ENCODE results near the gene RNASE7. TPM values are rescaled to one million over a fixed set of nuclear protein-coding genes. Genes with fewer than 3 reads are reported as not detected.

Gene RNASE7
- total and polyA plus RNA-seq, 5 experiments from 2014 or later = not detected

DNA sequence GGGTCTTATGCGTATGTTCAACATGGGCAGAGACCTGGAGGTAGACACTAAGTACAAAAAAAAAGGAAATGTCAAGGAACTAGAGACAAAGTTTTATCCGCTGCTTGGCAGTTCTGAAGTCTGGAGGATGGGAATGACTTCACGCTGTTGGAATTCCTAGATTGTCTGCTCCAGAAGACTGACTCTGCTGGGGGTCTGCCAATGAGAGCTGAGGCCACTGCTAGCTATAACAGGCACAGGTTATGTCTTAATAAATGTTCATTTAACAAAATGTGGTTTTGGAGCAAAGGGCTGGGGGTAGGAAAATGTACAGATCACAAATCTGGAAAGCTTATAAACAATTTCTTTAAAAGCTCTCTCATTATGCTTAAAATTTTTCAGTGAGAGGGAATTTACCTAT is 21.3 kb downstream of the RNASE7 start:
- no peaks in the 10 kb centered on the region for H3K36me3 Mint-ChIP-seq
- ATAC-seq (no peak), DNase-seq (no peak)
- H3K27ac Mint-ChIP-seq = no peak overlapping the region
- H3K4me1 Mint-ChIP-seq = peaks cover 1 to 3% (median 2%) of the 10 kb centered on the region in 4 donors
- POLR2A ChIA-PET = no interaction called here
- no peak overlapping the region for H3K4me3 Mint-ChIP-seq
- no peaks in the 10 kb centered on the region for H3K9me3 Mint-ChIP-seq
- peaks cover 35 to 80% (median 57%) of the 10 kb centered on the region in 5 donors for H3K27me3 Mint-ChIP-seq

DNA sequence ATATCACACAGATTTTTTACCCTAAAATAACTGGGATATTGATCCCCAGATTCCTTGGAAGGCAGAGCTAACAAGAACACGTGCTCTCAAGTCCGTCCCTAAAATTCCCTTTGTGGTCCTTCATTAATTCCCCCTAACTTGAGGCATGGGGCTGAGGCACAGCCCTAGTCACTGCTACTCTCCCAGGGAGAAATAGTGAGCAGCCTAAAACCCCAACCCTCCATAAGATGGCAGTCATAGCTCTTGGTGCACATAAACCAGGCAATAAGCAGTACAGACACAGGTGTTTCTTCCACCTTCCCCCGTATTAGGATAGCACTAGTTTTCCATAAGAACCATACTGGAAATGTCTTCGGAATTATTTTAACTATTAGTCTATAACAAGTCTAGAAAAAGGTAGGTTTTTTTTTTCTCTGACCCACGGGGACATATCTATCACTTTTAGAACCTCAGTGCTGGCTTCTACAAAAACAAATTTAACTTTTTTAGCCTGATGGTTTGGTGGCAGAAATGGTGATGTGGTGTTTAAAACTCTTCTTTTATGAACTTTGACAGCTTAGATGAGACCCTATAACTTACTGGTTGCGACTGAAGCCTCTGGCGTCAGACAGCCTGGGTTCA is 24.8 kb downstream of the RNASE7 start:
- Mint-ChIP-seq H3K36me3 (no peaks in the 10 kb centered on the region), H3K4me1 (peaks cover 20 to 34% (median 32%) of the 10 kb centered on the region in 4 donors), H3K4me3 (no peak overlapping the region), H3K27ac (no peak overlapping the region), H3K9me3 (no peaks in the 10 kb centered on the region), H3K27me3 (peaks cover 37 to 94% (median 64%) of the 10 kb centered on the region in 5 donors)
- ATAC-seq (no peak), DNase-seq (peak in 2 of 10 donors; percentile 22 to 23)
- POLR2A ChIA-PET = interaction anchor here (0.6 to 2.6 kb wide), 3 partner anchors 21 to 149 kb away, joined by 3 to 10 read pairs (median 4); no protein-coding TSS in a partner anchor

DNA sequence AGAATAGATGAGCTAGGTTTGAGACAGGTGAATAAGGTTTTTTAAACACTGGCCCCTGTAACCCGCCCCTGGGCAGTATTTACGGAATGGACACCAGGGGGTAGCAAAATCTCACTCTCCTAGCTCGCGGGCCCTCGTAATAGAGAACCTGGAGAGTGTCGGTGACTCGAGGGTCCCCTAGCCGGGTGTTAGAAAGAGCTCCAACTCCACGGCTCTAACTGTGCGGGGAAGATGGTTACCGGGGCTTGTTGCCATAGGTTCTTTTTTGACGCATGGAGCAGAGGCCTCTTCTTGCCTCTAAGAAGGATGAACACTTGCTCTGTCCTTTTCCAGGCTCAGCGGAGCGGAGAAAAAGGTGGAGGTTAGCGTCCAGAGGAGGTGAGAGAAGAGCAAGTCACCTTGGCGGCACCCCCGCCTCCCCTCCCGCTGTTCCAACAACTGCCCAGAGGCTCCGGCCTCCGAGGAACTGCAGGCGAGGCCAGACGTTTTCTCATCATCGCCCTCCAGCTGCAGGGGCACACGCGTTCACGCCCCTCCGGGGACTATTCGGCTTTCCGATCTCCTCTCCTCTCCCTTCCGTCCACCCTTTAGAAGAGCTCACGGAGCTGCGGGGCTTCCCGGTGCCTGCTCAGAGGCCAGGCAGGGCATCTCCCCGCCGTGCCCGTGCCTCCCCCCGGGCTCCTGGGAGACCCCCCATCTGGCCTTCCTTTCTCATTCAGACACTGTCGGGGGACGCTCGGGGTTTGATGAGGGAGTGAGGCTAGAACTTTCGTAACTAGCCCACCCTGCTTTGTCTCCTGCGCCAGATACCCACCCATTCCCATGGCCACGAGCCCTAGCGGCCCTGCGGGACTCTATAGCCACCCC is 26.6 kb downstream of the RNASE7 start:
- peaks cover 44 to 94% (median 63%) of the 10 kb centered on the region in 5 donors for H3K27me3 Mint-ChIP-seq
- POLR2A ChIA-PET = interaction anchor here (0.5 to 1.5 kb wide), 4 partner anchors 24 to 414 kb away, joined by 3 to 13 read pairs (median 4); partner anchors contain the start of gene ZNF219
- peak overlapping the region in 9 of 10 donors; percentile 11 to 95 (median 78) for H3K27ac Mint-ChIP-seq
- H3K36me3 Mint-ChIP-seq = no peaks in the 10 kb centered on the region
- H3K4me3 Mint-ChIP-seq = peak overlapping the region; percentile 76 to 88 (median 83)
- ATAC-seq (peak; percentile 63 to 65), DNase-seq (peak; percentile 27 to 84 (median 58))
- H3K9me3 Mint-ChIP-seq = no peaks in the 10 kb centered on the region
- peaks cover 20 to 39% (median 36%) of the 10 kb centered on the region in 4 donors for H3K4me1 Mint-ChIP-seq

DNA sequence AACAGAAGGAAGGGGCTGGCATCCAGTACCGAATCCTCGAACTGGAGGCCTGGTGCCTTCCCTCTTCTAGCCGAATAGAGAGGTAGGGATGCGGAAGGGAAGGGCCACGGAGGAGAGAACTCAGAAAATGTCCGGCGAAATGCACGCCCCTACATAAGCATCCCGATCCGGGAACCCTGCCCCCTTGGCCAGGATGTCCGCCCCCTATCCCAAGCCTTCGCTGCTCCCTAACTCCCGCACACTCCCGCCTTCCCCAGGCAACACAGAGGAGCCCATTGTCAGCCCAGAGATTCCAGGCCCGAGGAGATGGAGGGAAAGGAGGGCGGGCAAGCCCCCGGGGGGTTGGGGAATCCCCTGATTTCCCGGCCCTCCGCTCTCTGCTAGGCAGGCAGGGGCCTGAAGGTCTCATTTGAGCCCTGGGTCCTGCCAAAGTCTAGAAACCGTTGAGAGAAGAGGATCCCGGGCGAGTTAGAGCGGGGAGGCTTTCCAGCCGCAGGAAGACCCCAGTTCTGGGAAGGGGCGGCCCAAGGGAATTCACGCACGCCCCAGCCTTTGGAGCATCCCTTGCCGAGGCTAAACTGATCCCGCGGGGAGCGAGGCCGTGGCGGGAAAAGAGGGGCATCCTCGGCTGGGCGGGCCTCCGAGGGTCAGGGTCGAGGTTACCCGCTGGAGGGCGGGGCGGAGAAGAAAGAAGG is 27.4 kb downstream of the RNASE7 start:
- Mint-ChIP-seq H3K36me3 (no peaks in the 10 kb centered on the region), H3K27me3 (peaks cover 42 to 89% (median 63%) of the 10 kb centered on the region in 5 donors), H3K4me1 (peaks cover 20 to 39% (median 36%) of the 10 kb centered on the region in 4 donors), H3K27ac (peak overlapping the region in 8 of 10 donors; percentile 11 to 95 (median 80)), H3K4me3 (peak overlapping the region; percentile 72 to 88 (median 83)), H3K9me3 (no peaks in the 10 kb centered on the region)
- POLR2A ChIA-PET = interaction anchor here (1.1 to 2.3 kb wide), 6 partner anchors 18 to 36 kb away, joined by 3 to 16 read pairs (median 8); partner anchors contain the start of gene ZNF219
- DNase-seq = peak in 4 of 10 donors; percentile 24 to 33 (median 26)
- peak; percentile 5 to 16 for ATAC-seq

DNA sequence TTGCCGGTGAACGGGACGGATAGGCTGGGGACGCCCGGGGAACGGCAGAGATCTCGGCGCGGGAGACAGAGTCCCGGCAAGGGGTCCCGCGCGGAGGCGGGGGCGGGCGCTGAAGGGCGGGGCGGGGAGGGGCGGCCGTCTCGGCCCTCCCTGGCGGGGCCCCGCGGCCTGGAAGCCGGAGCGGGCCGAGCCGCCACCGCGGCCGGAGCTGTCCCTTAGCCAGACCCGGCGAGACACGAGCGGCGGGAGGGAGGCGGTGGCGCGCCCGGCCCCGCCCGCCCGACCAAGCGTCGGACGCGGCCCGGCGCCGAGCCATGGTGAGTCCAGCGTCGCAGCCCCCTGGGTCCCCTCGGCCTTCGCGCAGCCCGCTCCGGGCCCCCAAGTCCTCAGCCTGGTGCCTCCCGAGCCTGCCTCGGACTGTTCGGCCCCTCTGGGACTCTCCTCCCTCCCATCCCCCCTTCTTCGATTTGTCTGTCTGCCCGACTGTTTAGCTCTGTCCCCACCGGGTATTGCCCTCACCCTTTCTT is 28.0 kb downstream of the RNASE7 start, which contains the start of gene ARHGEF40:
TSS of gene ARHGEF40 (plus strand) at position 222 of the 527 bp plus-strand sequence. CDS start at position 315, 93 bp downstream.
- peak in 5 of 10 donors; percentile 14 to 36 (median 24) for DNase-seq
- H3K27me3 Mint-ChIP-seq = peaks cover 40 to 85% (median 61%) of the 10 kb centered on the region in 5 donors

DNA sequence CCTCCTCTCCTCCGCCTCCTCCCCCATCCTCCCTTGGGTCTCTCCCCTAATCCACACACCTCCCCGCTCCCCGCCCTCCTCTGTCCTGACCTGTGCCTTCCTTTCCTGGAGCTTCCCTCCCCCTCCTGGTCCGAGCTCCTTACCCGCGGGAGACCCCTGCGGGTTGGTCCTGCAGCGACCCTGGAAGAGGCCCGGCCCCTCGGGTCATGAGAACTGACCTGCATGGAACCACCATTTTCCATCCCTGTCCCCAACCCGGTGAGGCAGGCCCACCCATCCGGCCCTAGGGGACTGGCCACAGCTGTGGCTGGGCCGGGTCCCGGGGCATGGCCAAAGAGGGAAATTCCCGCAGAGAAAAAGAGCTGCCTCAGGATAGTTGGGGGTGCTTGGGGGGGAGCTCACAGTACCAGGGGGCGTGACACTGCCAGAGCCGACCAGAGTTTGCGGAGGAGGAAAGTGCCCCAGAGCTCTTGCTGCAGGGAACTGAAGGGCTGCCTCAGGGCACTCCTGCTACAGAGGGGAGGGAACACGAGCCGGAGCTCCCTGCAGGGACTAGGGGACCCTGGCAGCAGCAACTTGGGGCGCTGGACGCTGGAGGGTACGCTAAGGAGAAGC is 28.6 kb downstream of the RNASE7 start:
- peak overlapping the region; percentile 71 to 91 (median 84) for H3K4me3 Mint-ChIP-seq
- POLR2A ChIA-PET = interaction anchor here (0.6 to 2.3 kb wide), 7 partner anchors 11 to 123 kb away, joined by 4 to 16 read pairs (median 6); no protein-coding TSS in a partner anchor
- peak in 6 of 10 donors; percentile 16 to 40 (median 34) for DNase-seq

More for the DNA sequence above, 28.0 kb downstream of the RNASE7 start, which contains the start of gene ARHGEF40:
- H3K4me1 Mint-ChIP-seq = peaks cover 20 to 39% (median 36%) of the 10 kb centered on the region in 4 donors
- peak within 1 kb of the TSS; percentile 76 to 91 (median 85) for H3K4me3 Mint-ChIP-seq
- H3K36me3 Mint-ChIP-seq = no peaks in the 10 kb centered on the region
- peak within 1 kb of the TSS in 8 of 10 donors; percentile 11 to 95 (median 85) for H3K27ac Mint-ChIP-seq
- peak; percentile 11 to 19 for ATAC-seq
- H3K9me3 Mint-ChIP-seq = no peaks in the 10 kb centered on the region
- POLR2A ChIA-PET = interaction anchor here (0.6 to 2.3 kb wide), 6 partner anchors 18 to 123 kb away, joined by 4 to 16 read pairs (median 7); no protein-coding TSS in a partner anchor

DNA sequence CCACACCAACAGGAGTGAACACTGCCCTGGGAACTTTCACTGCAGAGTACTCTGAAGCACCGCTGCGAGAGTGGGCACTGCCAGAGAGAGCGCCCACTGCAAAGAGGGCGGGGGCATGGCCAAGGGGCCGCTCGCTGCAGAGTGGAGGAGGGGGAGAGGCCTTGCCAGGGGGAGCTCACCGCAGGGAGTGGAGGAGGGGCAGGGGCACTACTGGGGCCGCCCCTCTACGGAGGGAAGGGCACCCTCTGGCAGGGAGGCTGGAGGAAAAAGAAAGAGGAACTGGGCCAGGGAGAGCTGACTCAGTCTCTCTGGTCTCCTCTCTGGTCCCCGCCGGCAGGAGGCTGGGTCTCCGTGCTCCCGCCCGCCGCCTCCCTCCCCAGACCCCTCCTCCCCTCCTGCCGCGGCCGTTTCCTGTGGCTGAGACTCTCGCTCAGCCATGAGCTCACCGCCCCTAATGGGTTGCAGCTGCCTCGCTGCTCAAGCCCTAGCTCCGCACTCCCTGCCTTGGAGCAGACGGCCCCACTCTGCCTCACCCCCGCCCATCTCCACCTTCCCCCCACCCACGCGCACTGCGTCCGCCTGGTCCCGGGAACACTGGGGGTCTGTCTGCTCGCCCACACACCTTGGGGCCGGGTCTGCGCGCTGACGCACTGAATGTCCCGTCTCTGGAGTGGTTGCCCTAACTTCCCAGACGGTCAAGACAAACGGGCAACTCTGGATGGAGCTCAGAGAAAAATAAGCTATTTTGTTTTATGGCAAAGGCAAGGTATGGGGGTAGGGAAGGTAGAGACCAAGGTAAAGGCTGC is 29.3 kb downstream of the RNASE7 start:
- Mint-ChIP-seq H3K4me1 (peaks cover 20 to 39% (median 36%) of the 10 kb centered on the region in 4 donors), H3K27me3 (peaks cover 33 to 72% (median 50%) of the 10 kb centered on the region in 5 donors), H3K9me3 (no peaks in the 10 kb centered on the region), H3K27ac (peak overlapping the region in 7 of 10 donors; percentile 59 to 92 (median 85)), H3K4me3 (peak overlapping the region; percentile 71 to 91 (median 84)), H3K36me3 (no peaks in the 10 kb centered on the region)
- ATAC-seq (peak; percentile 35 to 46), DNase-seq (peak in 6 of 10 donors; percentile 13 to 46 (median 29))
- POLR2A ChIA-PET = interaction anchor here (0.6 to 2.3 kb wide), 8 partner anchors 10 to 405 kb away, joined by 3 to 16 read pairs (median 4); no protein-coding TSS in a partner anchor

More for the DNA sequence above, 28.6 kb downstream of the RNASE7 start:
- ATAC-seq = peak; percentile 48 to 50
- Mint-ChIP-seq H3K27me3 (peaks cover 35 to 79% (median 55%) of the 10 kb centered on the region in 5 donors), H3K36me3 (no peaks in the 10 kb centered on the region), H3K4me1 (peaks cover 20 to 39% (median 36%) of the 10 kb centered on the region in 4 donors), H3K27ac (peak overlapping the region in 7 of 10 donors; percentile 30 to 92 (median 85)), H3K9me3 (no peaks in the 10 kb centered on the region)

DNA sequence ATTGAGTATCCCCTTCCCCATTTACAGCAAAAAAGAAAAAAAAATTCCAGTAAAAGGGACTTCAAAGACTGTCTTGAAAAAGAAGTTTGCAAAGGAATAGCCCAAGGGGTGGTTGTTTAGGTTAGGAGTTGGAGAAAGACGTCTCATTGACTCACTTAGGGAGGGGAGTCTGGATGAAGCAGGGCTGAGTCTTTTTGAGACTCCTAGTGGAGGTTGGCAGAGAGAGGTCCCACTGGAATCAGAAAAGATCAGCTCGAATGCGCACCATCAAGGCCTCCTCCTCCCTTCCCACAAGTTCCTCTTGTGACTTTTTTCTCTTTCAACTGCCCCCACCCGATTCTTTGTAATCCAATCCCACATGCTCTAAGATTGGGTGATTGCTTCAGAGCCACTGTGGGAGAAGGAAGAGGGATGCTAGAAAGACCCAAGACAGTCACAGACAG is 29.9 kb downstream of the RNASE7 start:
- peak overlapping the region in 4 of 10 donors; percentile 47 to 85 (median 72) for H3K27ac Mint-ChIP-seq

DNA sequence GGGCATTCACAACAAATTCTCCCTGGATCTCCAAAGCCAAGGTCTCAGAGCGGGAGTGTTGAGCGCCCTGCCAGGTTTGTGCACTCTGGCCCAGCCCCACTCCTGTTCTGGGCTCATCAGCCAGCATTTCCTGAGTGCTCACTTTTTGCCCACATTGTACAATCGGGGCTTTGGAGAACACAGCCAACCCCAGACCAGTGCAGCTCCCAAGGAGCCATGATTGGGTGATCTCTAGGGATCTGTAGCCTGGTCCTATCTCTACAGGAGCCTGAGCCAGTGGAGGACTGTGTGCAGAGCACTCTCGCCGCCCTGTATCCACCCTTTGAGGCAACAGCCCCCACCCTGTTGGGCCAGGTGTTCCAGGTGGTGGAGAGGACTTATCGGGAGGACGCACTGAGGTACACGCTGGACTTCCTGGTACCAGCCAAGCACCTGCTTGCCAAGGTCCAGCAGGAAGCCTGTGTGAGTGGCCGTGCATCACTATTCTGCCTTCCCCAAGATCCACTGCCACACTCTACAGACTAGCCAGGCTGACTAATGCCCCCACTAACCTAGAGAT is 30.7 kb downstream of the RNASE7 start:
- Mint-ChIP-seq H3K4me3 (peak overlapping the region in 6 of 10 donors; percentile 3 to 85 (median 54)), H3K4me1 (peaks cover 20 to 39% (median 36%) of the 10 kb centered on the region in 4 donors), H3K27ac (peak overlapping the region in 1 of 10 donors; percentile 0), H3K9me3 (no peaks in the 10 kb centered on the region), H3K36me3 (no peaks in the 10 kb centered on the region), H3K27me3 (peaks cover 23 to 58% (median 41%) of the 10 kb centered on the region in 5 donors)
- POLR2A ChIA-PET = no interaction called here
- DNase-seq (no peak), ATAC-seq (no peak)

More for the DNA sequence above, 29.9 kb downstream of the RNASE7 start:
- peak overlapping the region; percentile 71 to 91 (median 84) for H3K4me3 Mint-ChIP-seq
- peaks cover 27 to 66% (median 46%) of the 10 kb centered on the region in 5 donors for H3K27me3 Mint-ChIP-seq
- H3K9me3 Mint-ChIP-seq = no peaks in the 10 kb centered on the region
- ATAC-seq = no peak
- peaks cover 20 to 39% (median 36%) of the 10 kb centered on the region in 4 donors for H3K4me1 Mint-ChIP-seq
- DNase-seq = no peak
- POLR2A ChIA-PET = interaction anchor here (0.6 to 2.3 kb wide), 6 partner anchors 9 to 404 kb away, joined by 3 to 8 read pairs (median 4); no protein-coding TSS in a partner anchor
- no peaks in the 10 kb centered on the region for H3K36me3 Mint-ChIP-seq

DNA sequence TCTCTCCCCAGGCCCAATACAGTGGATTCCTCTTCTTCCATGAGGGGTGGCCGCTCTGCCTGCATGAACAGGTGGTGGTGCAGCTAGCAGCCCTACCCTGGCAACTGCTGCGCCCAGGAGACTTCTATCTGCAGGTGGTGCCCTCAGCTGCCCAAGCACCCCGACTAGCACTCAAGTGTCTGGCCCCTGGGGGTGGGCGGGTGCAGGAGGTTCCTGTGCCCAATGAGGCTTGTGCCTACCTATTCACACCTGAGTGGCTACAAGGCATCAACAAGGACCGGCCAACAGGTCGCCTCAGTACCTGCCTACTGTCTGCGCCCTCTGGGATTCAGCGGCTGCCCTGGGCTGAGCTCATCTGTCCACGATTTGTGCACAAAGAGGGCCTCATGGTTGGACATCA is 31.8 kb downstream of the RNASE7 start:
- H3K4me1 Mint-ChIP-seq = peaks cover 17 to 32% (median 30%) of the 10 kb centered on the region in 4 donors
- H3K27ac Mint-ChIP-seq = peak overlapping the region in 1 of 10 donors; percentile 6
- H3K36me3 Mint-ChIP-seq = no peaks in the 10 kb centered on the region
- ATAC-seq (no peak), DNase-seq (no peak)
- POLR2A ChIA-PET = no interaction called here
- peaks cover 15 to 47% (median 33%) of the 10 kb centered on the region in 5 donors for H3K27me3 Mint-ChIP-seq
- H3K4me3 Mint-ChIP-seq = no peak overlapping the region
- H3K9me3 Mint-ChIP-seq = no peaks in the 10 kb centered on the region

Data from naive thymus-derived CD8-positive, alpha-beta T cell (primary cell).